ENCODE results near the gene PRR14.
"Not testable (repeated sequence)": the region's sequence is repeated elsewhere in the genome, so short reads cannot be mapped to it uniquely, and the experiment has no call there.

PRR14 gene

DNA sequence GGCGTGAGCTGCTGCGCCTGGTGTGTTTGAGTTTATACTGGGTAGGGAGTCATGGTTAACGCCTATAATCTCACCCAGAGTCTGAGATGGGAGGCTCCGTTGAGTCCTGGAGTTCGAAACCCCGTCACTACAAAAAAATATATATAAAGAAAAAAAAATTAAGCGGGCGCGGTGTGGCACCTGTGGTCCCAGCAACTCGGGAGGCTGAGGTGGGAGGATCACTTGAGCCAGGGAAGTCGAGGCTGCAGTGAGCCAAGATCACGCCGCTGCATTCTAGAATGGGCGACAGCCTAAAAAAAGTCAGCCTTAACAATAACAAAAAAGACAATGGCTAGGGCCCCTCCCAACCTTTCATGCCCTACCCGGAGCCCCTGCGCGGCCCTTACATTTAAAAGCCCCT lies 17.2 kb upstream of the PRR14 start:
- no peak for DNase-seq

DNA sequence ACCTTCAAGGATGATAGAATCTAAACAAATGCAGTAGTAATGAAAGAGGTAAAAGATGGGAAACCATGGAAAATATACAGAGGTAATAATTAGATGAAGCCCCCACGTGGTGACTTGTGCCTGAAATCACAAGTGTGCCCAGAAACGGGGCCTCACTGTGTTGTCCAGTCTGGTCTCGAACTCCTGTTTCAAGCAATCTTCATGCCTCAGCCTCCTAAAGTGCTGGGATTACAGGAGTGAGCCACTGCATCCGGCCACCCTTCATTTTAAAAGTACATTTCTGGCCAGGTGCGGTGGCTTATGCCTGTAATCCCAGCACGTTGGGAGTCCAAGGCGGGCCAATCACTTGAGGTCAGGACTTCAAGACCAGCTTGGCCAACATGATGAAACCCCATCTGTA lies 14.2 kb upstream of the PRR14 start:
- DNase-seq, result no peak

DNA sequence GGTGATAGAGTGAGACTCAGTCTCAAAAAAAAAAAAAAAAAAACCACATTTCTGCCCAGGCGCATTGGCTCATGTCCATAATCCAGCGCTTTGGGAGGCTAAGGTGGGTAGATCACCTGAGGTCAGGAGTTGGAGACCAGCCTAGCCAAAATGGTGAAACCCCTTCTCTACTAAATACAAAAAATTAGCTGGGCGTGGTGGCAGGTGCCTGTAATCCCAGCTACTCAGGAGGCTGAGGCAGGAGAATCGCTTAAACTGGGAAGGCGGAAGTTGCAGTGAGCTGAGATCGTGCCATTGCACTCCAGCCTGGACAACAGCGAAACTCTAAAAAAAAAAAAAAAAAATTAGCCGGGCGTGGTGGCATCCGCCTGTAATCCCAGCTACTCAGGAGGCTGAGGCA lies 13.6 kb upstream of the PRR14 start:
- not testable (repeated sequence) for DNase-seq

DNA sequence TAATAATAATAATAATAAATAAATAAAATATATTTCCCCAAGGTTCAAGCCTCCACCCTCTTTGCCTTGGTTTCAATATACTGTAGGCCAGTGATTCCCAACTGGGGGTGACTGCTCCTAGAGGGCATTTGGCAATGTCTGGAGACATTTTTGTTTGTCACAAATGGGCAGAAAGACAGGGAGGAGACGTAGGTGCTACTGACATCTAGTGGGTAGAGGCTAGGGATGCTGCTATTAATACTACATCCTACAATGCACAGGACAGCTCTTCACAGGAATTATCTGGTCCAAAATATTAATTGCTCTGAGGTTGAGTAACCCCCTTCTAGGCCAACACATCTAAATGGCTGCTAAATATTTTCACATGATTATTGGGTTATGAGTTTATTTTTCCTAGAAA lies 12.8 kb upstream of the PRR14 start:
- DNase-seq, result no peak

DNA sequence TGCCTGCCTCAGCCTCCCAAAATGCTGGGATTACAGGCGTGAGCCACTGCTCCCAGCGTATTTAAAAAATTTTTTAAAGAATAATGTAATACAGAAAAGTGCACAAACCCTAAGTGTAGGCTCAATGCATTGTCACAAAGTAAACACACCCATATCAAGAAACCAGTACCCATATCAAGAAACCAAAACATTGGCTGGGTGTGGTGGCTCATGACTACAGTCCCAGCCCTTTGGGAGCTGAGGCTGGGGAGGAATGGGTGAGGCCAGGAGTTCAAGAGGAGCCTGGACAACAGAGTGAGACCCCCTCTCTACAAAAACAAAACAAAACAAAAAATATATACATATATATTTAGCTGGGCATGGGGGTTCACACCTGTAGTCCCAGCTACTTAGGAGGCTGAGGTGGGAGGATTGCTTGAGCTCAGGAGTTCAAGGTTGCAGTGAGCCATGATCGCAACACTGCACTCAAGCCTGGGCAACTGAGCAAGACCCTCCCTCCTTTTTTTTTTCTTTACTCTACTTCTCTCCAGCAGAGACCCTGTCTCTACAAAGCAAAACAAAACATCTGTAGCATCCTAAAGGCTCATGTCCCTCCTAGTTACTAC lies 9.3 kb upstream of the PRR14 start:
- DNase-seq, result no peak

DNA sequence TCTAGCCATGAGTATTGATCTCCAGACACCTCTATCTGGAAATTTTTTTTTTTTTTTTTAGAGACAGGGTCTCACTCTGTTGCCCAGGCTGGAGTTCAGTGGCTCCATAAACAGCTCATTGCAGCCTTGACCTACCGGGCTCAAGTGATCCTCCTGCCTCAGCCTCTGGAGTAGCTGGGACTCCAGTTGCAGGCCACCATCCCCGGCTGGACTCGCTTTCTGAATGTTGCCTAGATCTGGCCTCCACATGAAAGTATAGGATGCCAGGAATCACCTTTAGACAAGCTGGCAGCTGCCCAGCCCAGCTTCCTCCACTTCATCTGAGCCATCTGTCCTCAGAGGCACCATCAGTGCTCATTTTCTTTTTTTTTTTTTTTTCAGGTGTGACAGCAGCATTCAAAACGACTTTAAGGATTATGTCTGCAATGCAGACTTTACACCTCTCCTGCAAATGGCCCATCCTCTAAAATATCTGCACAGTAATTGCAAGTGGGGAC lies 6.4 kb upstream of the PRR14 start:
- no peak for DNase-seq

DNA sequence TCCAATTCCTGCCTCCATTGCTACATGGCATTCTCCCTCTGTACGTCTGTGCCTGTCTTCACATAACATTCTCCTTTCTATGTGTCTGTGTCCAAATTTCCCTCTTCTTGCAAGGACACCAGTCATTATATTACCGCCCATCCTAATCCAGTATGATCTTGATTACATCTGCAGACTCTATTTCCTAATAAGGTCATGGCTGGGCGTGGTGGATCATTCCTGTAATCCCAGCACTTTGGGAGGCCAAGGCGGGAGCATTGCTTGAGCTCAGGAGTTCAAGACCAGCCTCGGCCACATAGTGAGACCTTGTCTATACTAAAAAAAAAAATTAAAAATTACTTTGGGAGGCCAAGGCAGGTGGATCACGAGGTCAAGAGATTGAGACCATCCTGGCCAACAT lies 5.0 kb upstream of the PRR14 start:
- DNase-seq, result no peak

DNA sequence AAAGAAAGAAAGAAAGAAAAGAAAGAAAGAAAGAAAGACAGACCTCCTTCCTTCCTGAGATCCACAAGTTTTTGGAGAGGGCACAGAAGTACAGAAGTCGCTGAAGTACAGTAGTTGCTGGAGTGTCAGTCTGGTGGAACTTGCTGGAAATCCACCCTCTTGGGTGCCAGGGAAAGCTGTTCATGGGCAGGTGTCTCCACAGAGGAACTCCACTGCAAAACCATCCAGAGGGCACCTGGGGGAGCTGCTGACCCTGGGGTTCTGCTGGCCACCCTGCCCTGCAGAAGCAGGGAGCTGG lies 3.5 kb upstream of the PRR14 start:
- no peak for DNase-seq

DNA sequence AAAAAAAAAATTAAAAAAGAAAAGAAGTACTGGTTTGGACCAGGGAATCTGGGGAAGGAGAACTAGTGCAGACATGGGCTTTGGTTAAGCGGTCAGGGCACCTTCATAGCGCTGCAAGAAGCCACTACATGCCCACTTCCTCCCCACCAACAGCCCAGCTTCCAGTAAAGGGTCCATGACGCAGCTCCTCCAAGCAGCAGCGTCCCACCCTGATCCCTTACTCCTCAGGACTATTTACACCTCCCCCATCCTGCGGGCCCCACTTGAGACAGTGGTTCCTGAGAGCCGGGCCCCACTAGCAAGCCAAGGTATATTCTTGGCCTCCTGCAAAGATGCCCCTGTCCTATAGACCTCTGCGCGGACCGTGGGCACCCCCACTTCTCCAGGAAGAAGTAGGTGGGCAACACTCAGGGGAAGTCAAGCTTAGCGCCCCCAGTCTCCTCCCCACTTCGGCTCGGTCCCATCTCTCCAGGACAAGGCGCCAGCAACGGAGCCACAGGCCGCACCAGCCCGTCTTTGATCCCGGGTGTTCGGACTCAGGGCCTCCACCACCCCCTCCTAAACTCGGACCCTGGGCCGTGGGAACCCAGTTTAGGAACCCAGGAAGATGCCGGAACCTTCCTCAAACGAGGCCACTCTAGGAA lies 913 bp upstream of the PRR14 start:
- DNase-seq, result no peak

DNA sequence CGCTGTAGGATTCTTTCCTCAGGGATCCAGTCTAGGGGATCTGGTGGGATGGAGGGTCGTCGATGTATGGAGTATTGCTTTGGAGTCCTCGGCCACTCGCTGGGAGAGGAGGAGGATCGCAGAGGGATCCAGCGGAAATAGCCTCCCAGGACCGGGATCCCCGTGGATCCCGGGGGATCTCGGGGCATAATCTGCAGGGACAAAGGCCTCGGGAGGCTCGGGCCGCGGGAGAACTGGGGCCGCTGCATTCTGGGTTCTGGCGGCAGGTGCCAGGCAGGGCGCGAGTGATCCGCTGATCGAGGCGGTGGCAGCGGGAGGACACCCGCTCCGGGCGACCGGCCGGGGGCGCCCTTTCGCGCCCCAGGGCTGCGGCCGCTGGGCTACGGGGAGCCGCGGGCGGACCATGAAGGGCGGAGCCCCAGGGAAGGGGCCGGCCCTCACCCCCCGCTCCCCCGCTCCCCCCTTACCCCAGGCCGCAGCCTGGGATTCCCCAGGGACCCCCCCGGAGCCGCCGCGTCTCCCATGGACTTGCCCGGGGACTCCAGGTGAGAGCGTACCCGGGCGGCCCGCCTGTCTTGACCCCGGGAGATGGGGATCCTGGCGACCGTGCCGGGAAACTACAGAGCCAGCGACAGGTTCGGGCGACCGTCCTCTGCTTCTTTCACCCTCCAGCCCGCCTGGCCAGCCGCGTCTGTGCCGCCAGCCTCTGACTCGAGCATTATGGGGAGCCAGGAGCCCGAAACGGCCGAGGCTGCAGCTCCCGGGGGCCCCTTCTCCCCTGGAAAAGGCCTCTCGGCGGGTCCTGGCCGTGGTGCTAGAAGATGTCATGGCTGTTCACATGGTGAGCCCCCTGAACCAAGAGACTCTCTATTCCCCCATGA lies 604 bp downstream of the PRR14 start:
- DNase-seq, result peak; percentile 69

DNA sequence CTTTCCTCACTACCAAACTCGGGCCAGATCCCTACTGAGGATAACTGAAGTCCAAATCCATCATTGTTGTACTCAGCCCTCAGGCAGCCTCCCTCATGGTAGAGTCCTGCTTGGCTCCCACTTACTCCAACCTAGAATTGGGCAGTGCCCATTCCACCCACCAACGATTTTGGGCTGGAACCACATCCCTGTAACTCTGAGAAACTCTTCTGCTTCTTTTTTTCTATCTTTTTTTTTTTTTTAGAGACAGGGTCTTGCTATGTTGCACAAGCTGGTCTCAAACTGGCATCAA lies 1.2 kb downstream of the PRR14 start:
- no peak for DNase-seq

DNA sequence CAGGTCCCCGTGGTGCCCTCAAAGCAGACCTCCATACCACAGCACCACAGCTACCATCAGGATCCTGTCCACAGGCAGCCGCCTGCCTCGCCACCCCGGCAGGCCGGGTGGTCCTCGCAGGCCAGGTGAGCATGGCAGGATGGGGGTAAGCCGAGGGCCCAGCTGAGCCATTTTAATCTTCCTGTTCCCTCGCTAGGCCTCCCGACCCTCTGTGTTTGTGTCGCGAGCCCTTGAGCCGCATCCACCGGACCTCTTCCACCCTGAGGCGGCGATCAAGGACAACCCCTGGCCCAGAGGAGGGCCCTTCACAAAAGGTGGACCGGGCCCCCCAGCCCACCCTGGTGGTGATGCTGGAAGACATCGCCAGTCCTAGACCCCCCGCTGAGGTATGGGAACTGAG lies 2.0 kb downstream of the PRR14 start:
- no peak for DNase-seq

DNA sequence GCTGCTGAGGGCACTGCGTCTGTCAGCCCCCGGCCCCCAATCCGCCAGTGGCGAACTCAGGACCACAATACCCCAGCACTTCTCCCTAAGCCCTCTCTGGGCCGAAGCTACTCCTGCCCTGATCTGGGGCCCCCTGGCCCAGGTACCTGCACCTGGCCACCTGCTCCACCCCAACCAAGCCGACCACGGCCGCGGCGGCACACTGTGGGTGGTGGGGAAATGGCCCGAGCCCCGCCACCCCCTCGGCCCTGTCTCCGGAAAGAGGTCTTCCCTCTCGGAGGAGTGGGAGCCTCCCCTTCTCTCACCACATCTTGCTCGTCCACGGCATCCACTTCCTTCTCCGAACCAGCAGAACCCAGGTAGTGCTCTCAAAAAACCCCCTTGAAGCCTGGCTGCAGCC lies 4.1 kb downstream of the PRR14 start:
- DNase-seq, result no peak

DNA sequence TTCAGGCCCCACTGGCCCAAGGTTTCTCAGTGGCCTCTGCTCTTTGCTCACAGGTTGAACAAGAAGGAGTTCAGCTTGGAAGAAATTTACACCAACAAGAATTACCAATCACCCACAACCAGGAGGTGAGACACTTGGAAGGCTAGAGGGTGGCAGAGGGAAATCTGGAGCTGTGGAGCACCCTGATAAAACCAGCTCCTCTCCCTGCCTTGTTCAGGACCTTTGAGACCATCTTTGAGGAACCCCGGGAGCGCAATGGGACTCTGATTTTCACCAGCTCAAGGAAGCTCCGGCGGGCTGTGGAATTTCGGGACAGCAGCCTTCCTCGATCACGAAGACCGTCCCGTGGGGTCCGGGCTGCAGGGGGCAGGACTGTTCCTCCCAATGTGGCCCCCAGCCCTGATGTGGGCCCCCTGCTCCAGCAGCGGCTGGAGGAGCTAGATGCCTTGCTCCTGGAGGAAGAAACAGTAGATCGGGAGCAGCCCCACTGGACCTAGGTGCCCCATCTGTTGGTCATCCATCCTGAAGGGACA lies 5.1 kb downstream of the PRR14 start:
- no peak for DNase-seq

DNA sequence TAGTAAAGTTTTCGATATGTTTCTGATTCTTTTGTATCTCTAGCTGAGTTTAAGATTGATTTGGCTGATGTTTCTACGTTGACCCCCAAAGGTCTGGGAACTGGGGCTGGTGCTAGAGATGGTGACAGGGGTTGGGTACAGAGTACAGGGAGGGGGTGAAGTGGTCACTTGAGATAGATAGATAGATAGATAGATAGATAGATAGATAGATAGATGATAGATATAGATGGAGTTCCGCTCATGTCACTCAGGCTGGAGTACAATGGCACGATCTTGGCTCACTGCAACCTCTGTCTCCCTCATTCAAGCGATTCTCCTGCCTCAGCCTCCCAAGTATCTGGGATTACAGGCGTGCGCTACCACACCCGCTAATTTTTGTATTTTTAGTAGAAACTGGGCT lies 5.6 kb downstream of the PRR14 start:
- DNase-seq, result no peak

DNA sequence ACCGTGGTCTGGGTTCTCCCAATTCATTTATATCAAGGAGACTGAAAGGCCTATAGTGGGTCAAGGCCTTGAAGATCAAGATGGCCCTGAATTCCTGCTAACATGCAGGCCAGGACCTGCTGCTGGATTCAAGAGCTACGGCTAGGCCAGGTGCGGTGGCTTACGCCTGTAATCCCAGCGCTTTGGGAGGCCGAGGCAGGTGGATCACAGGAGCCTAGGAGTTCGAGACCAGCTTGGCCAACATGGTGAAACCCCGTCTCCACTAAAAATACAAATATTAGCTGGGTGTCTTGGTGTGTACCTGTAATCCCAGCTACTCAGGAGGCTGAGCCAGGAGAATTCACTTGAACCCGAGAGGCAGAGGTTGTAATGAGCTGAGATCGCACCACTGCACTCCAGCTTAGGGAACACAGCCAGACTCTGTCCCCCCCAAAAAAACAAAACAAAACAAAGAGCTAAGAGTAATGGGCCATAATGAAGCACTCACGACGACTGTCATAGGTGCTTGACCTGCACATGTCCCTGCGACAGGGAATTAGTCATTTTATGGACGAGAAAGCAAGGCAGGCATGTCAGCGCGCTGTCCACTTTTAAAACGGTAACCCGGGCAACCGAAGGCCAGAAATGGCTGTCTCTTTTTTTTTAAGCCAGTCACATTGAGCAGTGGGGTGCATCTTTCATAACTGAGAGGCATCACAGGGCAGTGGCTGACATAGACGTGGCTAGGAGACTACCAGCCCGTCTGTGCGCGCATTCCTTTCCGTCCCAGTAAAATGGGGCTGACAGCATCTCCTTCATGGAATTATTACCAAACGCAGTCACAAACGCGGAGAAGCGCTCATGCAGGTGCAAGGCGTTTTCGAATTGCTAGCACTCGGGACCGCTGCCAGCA lies 6.5 kb downstream of the PRR14 start:
- DNase-seq, result no peak

DNA sequence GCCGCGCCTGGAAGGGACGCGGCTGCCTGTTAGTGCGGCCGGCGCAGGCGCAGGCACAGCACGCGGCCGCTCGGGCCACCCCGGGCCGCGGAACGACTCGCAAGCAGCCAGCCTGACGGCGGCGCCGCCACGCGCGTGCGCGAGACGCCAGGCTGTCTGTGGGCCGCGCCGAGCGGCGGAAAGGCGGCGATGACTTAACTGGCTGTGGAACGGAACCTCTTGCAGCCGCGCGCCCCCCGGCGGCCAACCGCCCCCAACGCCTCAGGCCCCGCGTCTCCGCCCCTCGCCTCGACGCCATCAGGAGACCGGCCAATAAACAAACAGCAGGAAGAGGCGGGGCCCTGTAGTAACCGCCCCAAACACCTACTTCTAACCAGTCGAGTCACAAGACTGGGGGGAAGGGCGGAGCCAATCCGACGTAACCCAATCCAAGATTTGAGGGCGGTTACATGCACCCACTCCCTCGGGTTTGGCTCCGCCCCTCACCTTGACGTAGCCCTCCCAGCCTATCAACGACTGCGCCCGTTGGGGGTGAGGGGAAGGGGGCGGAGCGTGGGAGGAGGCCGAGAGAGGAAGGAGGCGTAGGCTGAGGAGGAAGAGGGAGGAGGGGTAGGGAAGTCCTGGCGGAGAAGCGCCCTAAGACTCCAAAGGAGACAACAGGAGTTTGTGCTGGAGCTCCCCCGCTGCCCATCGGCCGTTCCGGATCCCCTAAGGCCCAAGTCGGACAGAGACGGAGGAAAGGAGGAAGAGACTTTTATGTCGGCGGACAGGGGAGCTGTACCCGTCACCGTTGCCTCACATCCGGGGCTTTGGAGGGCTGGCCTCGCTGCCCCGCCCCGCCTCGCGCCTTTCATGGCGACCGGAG lies 7.3 kb downstream of the PRR14 start, which contains the start of gene FBRS:
Gene FBRS, plus strand, starts transcription at position 566 of the 865 bp plus-strand sequence. CDS start 1,088 bp downstream, outside the sequence.
- peak; percentile 100 for DNase-seq

DNA sequence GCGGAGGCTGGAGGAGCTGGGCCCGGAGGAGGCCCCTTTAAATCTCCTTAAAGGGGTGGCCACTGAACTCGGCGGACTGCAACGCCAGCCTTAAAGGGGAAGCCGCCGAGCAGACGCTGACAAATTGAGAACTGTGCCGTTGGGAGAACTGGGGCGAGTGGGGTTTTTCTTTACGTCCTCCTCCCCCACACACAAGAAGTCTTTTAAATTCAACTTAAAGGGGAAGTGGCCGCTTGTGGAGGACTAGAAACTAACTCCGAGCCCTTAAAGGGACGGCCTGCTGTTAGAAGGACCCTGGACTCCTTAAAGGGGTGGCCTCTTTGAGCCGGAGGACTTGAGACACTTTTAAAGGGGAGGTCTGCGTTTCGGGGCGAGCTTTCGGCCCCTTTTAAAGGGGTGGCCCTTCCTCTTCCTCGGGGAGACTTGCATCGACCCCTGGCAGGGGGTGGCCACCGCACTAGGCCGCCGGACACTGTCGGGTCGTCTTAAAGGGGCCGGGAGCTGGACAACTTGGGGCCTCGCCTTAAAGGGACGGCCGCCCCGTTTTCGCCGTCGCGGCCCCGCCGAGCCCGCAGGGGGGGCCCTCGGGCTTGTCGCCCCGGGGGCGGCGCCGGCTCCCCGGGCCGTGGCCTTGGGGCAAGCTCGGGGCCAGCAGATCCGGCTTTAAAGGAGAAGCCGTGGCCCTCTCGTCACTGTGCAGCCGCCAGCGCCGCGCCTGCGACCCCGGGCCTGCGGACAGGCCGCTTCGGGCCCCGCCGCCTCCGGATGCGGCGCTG lies 8.2 kb downstream of the PRR14 start:
- DNase-seq, result no peak

DNA sequence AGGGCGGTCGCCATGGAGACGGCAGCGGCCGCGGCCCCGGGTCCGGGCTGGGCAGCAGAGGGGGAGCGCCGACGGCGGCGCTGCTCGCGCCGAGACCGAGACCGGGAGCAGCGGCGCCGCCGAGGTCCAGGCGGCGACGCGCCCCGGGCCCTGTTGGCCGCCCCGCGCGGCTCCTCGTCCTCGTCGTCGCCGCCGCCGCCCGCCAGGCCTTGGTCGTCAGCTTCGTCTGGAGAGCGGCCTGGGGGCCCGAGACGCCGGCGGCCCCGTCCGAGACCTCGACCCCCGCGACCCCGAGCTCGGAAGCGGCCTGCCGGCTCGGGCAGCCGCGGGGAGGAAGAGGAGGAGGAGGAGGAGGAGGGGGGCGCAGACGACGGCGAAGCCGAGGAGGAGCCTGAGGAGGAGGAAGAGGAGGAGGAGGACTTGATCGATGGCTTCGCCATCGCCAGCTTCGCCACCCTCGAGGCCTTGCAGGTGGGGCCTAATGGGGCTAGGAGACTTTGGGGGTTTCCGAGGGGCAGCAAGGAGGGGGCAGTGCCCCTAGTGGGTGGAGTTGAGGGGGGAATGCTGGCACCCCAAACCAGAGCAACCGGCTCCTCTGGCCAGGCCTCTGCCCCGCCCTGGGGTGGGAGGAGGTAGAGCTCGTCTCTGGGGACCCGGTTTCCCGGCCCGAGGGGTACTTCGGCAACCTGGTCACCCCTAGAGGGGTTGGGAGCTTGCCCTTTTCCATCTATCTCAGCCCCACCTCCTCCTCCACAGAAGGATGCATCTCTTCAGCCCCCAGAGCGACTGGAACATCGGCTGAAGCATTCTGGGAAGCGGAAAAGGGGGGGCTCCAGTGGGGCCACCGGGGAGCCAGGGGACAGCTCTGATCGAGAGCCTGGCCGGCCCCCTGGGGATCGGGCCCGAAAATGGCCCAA lies 9.0 kb downstream of the PRR14 start:
- DNase-seq, result peak; percentile 41
